Endothelial cell of umbilical vein (primary cell): ENCODE data around the gene SUSD6. TPM values are rescaled to one million over a fixed set of nuclear protein-coding genes. Genes with fewer than 3 reads are reported as not detected.

ENCODE experiments used
- BruUV-seq: library from RNA; stranded (reverse); fragments of 400-500 nt; replicated peaks from 2 replicates; lab custom pipeline; 2021; lab: Mats Ljungman, UMichigan
- CTCF ChIA-PET: fragments of 300-600, 350-600 bp; sonication (Branson Sonifier 250); formaldehyde crosslinking; loops from one replicate; lab custom pipeline; 2021; ENCODE audit warnings: antibody characterized with exemption, inconsistent platforms; lab: Charles Lee
- POLR2A ChIA-PET: fragments of 300-600, 350-600 bp; sonication (Branson Sonifier 250); formaldehyde crosslinking; loops from one replicate; lab custom pipeline; 2021; ENCODE audit warnings: antibody characterized with exemption, inconsistent platforms; lab: Charles Lee
- DNase-seq: peaks from one replicate; pipeline ENCODE4 v3.0.0-alpha.2; 2011; ENCODE audit warnings: low read depth, low spot score
- FAIRE-seq: peaks from 2 replicates; lab custom pipeline; 2011; peaks lifted over from hg19 to GRCh38; lab: Jason Lieb, UNC
- H2AFZ ChIP-seq: 2 replicates; pipeline ENCODE4 v1.6.0; 2012; ENCODE audit warnings: low read depth, low read length, control low read depth, inconsistent platforms
- H3K27ac ChIP-seq: 2 replicates; pipeline ENCODE4 v1.5.1; 2011; ENCODE audit warnings: low read depth, mild to moderate bottlenecking, control low read depth, low read length, moderate library complexity; ENCODE audit not compliant: insufficient read depth
- H3K27me3 ChIP-seq, 2 experiments: 2 replicates each; pipeline versions ENCODE4 v1.6.0 to v1.6.1; 2011; ENCODE audit warnings: low read length in 2 of 2, mixed read lengths in 1 of 2; ENCODE audit not compliant: control insufficient read depth in 2 of 2, insufficient read depth in 2 of 2
- H3K36me3 ChIP-seq, 2 experiments: 2 replicates in 1 of 2; 3 replicates in 1 of 2; pipeline ENCODE4 v1.5.1; 2011; ENCODE audit warnings: low read length in 2 of 2, mild to moderate bottlenecking in 1 of 2, moderate library complexity in 1 of 2; ENCODE audit not compliant: control insufficient read depth in 2 of 2, insufficient read depth in 2 of 2; ENCODE audit errors: extremely low read depth in 1 of 2
- H3K4me1 ChIP-seq: 3 replicates; pipeline ENCODE4 v1.5.1; 2011; ENCODE audit warnings: mild to moderate bottlenecking, low read length; ENCODE audit not compliant: control insufficient read depth, insufficient read depth; ENCODE audit errors: extremely low read depth
- H3K4me2 ChIP-seq: 2 replicates; pipeline ENCODE4 v1.6.1; 2011; ENCODE audit warnings: low read length, control low read depth, mixed read lengths; ENCODE audit not compliant: insufficient read depth
- H3K4me3 ChIP-seq, 3 experiments: fragments of 200-600 bp in 1 of 3; sonication (generic), shearing (Covaris generic) in 1 of 3; replicated peaks in 1 of 3; 2 replicates each; pipeline ENCODE4 v1.5.1; 2011 to 2016; ENCODE audit warnings: control low read depth in 3 of 3, low read length in 3 of 3, mild to moderate bottlenecking in 2 of 3, inconsistent platforms in 1 of 3, low read depth in 1 of 3, moderate library complexity in 1 of 3; ENCODE audit not compliant: insufficient read depth in 1 of 3
- H3K79me2 ChIP-seq: 2 replicates; pipeline ENCODE4 v1.6.0; 2012; ENCODE audit warnings: low read length, inconsistent platforms; ENCODE audit not compliant: control insufficient read depth, insufficient read depth
- H3K9ac ChIP-seq: replicated peaks from 2 replicates; pipeline ENCODE3; 2011; ENCODE audit warnings: low read length, control low read depth; ENCODE audit not compliant: insufficient read depth; ENCODE audit errors: extremely low read depth
- H3K9me1 ChIP-seq: replicated peaks from 3 replicates; pipeline ENCODE4 v1.6.0; 2011; ENCODE audit warnings: mild to moderate bottlenecking, low read length; ENCODE audit not compliant: control insufficient read depth, insufficient read depth; ENCODE audit errors: extremely low read depth
- H3K9me3 ChIP-seq: replicated peaks from 2 replicates; pipeline ENCODE4 v1.5.1; 2012; ENCODE audit warnings: low read length, inconsistent platforms; ENCODE audit not compliant: control insufficient read depth, insufficient read depth
- H4K20me1 ChIP-seq: replicated peaks from 2 replicates; pipeline ENCODE3; 2011; ENCODE audit warnings: mild to moderate bottlenecking, low read length; ENCODE audit not compliant: control insufficient read depth, insufficient read depth; ENCODE audit errors: extremely low read depth
- EZH2 ChIP-seq: IDR thresholded peaks from 2 replicates; pipeline ENCODE4 v1.6.1; 2012; ENCODE audit warnings: borderline replicate concordance, low read depth, mild to moderate bottlenecking, moderate library complexity, low read length, inconsistent platforms; ENCODE audit not compliant: severe bottlenecking
- FOS ChIP-seq: IDR thresholded peaks from 2 replicates; pipeline ENCODE4 v1.6.1; 2011; ENCODE audit warnings: mild to moderate bottlenecking, low read length, moderate library complexity, borderline replicate concordance; ENCODE audit not compliant: insufficient read depth
- GATA2 ChIP-seq: IDR thresholded peaks from 2 replicates; pipeline ENCODE4 v1.7.0; 2011; ENCODE audit warnings: low read depth, mild to moderate bottlenecking, moderate library complexity, mixed read lengths, low read length; ENCODE audit not compliant: insufficient read length, insufficient read depth
- MYC ChIP-seq: IDR thresholded peaks from one replicate; pipeline ENCODE4 v1.6.1; 2011; ENCODE audit warnings: mild to moderate bottlenecking, low read depth, low read length
- POLR2A ChIP-seq: IDR thresholded peaks from 2 replicates; pipeline ENCODE4 v1.6.1; 2012; ENCODE audit warnings: low read depth, mild to moderate bottlenecking, control low read depth, low read length
- POLR2AphosphoS5 ChIP-seq: IDR thresholded peaks from 2 replicates; pipeline ENCODE4 v1.6.1; 2012; ENCODE audit warnings: low read depth, mild to moderate bottlenecking, control low read depth, low read length, moderate library complexity; ENCODE audit not compliant: insufficient read depth
- dilution Hi-C: fragments of 300-500 bp; cut with MboI; formaldehyde crosslinking; loops from one replicate; pipeline ENCODE4 v1.15.0; 2019; ENCODE audit warnings: low sequenced_read_pairs; ENCODE audit not compliant: extremely low pct_ligation_motif_present
- intact Hi-C: fragments of 100-400 bp; cut with micrococcal nuclease; formaldehyde crosslinking; loops from one replicate; pipeline ENCODE4 v1.10.0; 2022
- polyA plus RNA-seq, 4 experiments: library from polyadenylated mRNA; depleted of rRNA in 3 of 4; stranded (reverse) in 3 of 4; unstranded in 1 of 4; fragments of >200 nt; gene quantifications; 2 replicates each; pipeline versions ENCODE4 v1.2.1 to v1.2.3, GENCODE V29; 2011 to 2012; ENCODE audit warnings: missing spikeins in 1 of 4
- total RNA-seq: library from RNA; stranded (reverse); gene quantifications from 2 replicates; pipeline ENCODE4 v1.2.3, GENCODE V29; 2021
- TF ChIP-seq, protein P1 (sequence below): IDR thresholded peaks from 2 replicates; pipeline ENCODE4 v1.6.1; 2011; ENCODE audit not compliant: insufficient read depth, insufficient read length
- TF ChIP-seq, protein P2 (sequence below), 2 donors: IDR thresholded peaks; 1 replicate in 1 of 2; 2 replicates in 1 of 2; pipeline ENCODE4 v1.5.1; 2011; ENCODE audit warnings: low read length in 2 of 2, mild to moderate bottlenecking in 2 of 2, moderate library complexity in 2 of 2, control low read depth in 1 of 2, inconsistent platforms in 1 of 2, low read depth in 1 of 2; ENCODE audit not compliant: insufficient read depth in 1 of 2; ENCODE audit errors: extremely low read depth in 1 of 2

SUSD6 gene
- total and polyA plus RNA-seq, 2 donors (not counting 3 experiments of a cell fraction or from before 2014, with no cell fraction given) = 13.4 to 19.5 TPM

DNA sequence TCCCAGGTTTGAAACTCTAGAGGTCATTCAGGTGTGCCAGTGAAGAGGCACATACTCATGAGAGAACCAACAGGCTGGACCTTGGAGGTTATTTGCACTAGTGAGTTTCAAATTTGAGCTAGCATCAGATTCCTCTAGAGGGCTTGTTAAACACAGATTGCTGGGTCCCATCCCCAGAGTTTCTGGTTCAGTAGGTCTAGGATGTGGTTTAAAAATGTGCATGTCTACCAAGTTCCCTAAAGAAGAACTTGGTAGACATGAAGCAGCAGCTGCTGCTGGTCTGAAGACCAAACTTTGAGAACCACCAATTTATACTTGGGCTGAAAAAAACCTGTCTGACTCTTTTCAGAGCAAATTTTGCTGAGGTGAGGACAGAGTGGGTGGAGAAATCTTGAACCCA, 61.7 kb downstream of the SUSD6 start:
- no peak overlapping the region for H2AFZ ChIP-seq
- H3K4me2 ChIP-seq = no peak overlapping the region
- no TSS peak for BruUV-seq
- no peak overlapping the region for H3K27ac ChIP-seq
- FAIRE-seq (no peak), DNase-seq (no peak)
- no peaks in the 10 kb centered on the region for H3K9me1 ChIP-seq
- intact Hi-C loops (loop anchor here (5.0 kb wide), 1 partner anchor 34 kb away; no protein-coding TSS in a partner anchor), dilution Hi-C loops (no loop called here)
- no peaks in the 10 kb centered on the region for H3K36me3 ChIP-seq
- POLR2A ChIA-PET = no interaction called here
- peaks cover 8% of the 10 kb centered on the region for H3K79me2 ChIP-seq
- no peak for TF ChIP-seq EZH2
- no peak for TF ChIP-seq GATA2
- TF ChIP-seq POLR2A = no peak
- TF ChIP-seq, protein P1, sequence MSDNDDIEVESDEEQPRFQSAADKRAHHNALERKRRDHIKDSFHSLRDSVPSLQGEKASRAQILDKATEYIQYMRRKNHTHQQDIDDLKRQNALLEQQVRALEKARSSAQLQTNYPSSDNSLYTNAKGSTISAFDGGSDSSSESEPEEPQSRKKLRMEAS = no peak
- TF ChIP-seq MYC = no peak
- TF ChIP-seq, protein P2, sequence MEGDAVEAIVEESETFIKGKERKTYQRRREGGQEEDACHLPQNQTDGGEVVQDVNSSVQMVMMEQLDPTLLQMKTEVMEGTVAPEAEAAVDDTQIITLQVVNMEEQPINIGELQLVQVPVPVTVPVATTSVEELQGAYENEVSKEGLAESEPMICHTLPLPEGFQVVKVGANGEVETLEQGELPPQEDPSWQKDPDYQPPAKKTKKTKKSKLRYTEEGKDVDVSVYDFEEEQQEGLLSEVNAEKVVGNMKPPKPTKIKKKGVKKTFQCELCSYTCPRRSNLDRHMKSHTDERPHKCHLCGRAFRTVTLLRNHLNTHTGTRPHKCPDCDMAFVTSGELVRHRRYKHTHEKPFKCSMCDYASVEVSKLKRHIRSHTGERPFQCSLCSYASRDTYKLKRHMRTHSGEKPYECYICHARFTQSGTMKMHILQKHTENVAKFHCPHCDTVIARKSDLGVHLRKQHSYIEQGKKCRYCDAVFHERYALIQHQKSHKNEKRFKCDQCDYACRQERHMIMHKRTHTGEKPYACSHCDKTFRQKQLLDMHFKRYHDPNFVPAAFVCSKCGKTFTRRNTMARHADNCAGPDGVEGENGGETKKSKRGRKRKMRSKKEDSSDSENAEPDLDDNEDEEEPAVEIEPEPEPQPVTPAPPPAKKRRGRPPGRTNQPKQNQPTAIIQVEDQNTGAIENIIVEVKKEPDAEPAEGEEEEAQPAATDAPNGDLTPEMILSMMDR (IDR thresholded peaks at IDR 0.05; ENCODE audit: extremely low read depth in 1 of 2, insufficient read depth in 1 of 2, low read depth in 1 of 2, low read length in 2 of 2) = no peak
- TF ChIP-seq POLR2AphosphoS5 = no peak
- no peak for TF ChIP-seq FOS
- H3K9ac ChIP-seq = no peak overlapping the region
- H3K4me3 ChIP-seq = no peak overlapping the region
- H4K20me1 ChIP-seq = peaks cover 6% of the 10 kb centered on the region
- no peaks in the 10 kb centered on the region for H3K4me1 ChIP-seq
- no peaks in the 10 kb centered on the region for H3K27me3 ChIP-seq
- CTCF ChIA-PET = interaction anchor here (1.0 to 1.5 kb wide), 3 partner anchors 25 to 88 kb away, joined by 3 to 4 read pairs (median 3); no protein-coding TSS in a partner anchor
- no peaks in the 10 kb centered on the region for H3K9me3 ChIP-seq
